Renal cortical epithelial cell (primary cell): ENCODE measurements around the gene ARHGAP31. TPM values are rescaled to one million over a fixed set of nuclear protein-coding genes. Genes with fewer than 3 reads are reported as not detected.

ENCODE experiments used
- DNase-seq: peaks from one replicate; pipeline ENCODE4 v3.0.0-alpha.2; 2011; ENCODE audit warnings: low read depth
- total RNA-seq: library from RNA; depleted of rRNA; stranded (reverse); fragments of >200 nt; gene quantifications from 2 replicates; pipeline ENCODE4 v1.2.3, GENCODE V29; 2014

ARHGAP31 gene
- total RNA-seq, 1 donor from 2014 or later: 24.9 TPM

DNA sequence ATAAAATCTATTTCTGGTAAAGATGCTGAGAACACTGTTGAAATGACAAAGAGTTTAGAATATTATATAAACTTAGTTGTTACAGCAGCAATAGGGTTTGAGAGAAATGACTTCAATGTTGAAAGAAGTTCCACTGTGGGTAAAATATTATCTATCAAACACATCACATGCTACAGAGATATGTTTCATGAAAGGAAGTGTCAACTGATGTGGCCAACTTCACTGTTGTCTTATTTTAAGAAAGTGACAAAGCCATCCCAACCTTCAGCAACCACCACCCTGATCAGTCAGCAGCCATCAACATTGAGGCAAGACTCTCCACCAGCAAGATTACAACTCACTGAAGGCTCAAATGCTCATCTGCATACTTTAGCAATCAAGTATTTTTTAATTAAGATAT, 149.0 kb downstream of the ARHGAP31 start:
- no peak for DNase-seq

DNA sequence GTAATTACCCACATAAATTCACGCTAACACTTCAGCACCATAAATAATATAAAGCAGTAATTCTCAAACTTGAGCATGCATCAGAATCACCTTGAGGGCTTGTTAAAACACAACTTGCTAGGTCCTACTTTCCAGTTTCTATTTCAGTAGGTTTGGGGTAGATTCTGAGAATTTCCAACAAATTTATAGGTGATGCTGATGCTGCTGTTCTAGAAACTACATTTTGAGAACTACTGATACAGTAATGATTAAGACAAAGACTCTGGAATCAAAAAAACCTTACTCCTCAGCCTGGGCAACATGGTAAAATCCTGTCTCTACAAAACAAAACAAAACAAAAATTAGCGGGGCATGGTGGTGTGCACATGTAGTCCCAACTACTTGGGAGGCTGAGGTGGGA, 150.4 kb downstream of the ARHGAP31 start:
- DNase-seq: no peak

DNA sequence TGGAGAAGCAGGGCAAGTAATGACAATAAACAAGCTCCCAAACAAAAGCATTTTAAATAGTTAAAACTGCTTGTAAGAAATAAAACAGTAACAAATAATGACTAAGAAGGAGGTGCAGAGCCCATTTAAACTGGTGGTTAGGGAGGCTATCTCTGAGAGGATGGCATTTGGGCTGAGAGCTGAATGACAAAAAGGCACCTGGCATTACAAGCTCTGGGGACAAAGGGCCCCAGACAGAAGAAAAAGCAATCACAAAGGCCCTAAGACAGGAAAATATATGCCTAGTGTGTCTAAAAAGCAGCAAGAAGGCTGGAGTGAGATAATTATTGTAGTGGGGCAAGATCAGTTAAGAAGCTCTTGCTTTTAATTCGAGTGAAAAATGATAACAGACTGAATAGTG, 159.6 kb downstream of the ARHGAP31 start:
- no peak for DNase-seq

- no peak for DNase-seq
These were observed 162.3 kb downstream of the ARHGAP31 start for GRCh38 chr3:119456469-119456868.

DNA sequence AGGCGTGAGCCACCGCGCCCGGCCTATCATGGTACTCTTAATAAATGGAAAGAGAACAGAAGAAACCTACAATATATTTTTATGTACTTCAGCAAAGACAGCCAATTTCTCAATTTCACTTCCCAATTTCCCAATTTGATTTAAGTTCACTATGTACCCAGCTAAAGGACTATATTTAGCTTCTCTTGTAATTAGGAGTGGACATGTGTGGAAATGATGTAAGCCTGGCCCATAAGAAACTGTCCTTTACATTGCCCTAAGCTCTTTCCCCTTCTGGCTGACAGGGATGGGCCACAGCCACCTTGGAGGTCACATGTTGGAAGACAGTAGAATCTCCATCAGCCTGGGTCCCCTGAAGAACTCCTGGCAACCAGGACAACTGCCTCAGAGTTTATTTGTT, 163.1 kb downstream of the ARHGAP31 start:
- no peak for DNase-seq

DNA sequence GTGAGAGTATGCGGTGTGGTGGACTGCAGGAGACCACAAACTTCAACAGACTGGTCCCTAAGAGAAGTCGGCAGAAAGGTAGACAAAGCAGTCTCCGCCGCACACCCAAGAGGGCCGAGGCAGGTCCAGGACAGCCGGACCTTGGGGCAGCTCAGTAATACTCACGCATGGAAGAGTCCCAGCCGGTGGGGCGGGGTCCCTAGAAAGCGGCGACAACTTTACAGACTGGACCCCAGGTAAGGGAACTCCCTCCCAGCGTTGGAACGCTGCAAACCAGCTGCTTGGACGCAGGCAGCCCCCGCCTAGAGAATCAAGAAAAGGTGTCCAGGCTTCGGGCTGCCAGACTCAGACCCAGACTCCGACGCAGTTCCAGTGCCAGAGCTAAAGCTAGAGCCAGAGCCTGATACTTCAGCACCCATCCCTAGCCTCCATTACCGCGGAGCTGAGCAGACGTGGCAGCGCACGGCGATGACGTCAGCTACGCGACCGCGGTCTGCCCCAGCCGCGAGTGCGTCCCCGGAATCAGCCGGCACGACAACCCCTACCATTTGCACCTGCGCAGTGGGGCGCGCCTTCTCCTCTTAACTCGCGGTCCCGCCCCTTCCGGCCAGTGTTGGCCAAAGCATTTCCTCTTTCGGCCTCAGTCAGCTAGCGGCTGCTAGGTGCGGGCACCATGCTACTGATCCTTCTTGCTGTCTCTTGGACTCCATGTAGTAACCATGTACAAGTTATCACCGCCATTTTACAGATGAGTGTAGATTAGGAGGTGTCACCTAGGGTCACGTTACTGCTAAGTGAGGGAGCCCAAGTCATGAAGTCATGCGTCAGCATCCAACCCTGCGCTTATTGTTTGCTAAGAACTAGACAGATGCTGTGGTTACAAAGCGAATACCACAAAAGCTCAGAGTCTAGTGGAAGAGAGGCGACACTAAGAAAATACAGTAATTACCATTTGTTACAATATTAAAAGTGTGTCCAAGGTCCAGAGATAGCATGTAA, 169.3 kb downstream of the ARHGAP31 start, which contains the start of gene TMEM39A:
Gene TMEM39A (minus strand): TSS at position 445 of the 999 bp plus-strand sequence. CDS start 1,541 bp downstream, outside the sequence.
- DNase-seq: peak; percentile 91

DNA sequence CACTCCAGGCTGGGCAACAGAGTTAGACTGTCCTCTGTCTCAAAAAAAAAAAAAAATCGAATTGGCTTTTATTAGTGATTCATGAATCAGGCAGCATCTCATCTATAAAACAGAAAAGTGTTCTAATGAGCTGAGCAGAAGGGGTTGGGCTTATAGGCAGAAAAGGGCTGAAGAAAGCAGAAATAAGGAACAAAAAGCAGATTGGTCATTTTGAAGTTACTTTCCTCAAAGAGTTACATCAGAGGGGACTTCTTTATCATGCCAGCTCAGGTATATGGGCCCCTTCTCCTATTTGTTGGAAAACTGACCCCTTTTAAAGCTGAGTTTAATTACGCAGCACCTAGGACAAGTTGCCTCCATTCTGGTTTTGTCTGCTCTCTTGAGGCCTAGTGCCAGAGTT, 173.9 kb downstream of the ARHGAP31 start:
- DNase-seq: no peak

DNA sequence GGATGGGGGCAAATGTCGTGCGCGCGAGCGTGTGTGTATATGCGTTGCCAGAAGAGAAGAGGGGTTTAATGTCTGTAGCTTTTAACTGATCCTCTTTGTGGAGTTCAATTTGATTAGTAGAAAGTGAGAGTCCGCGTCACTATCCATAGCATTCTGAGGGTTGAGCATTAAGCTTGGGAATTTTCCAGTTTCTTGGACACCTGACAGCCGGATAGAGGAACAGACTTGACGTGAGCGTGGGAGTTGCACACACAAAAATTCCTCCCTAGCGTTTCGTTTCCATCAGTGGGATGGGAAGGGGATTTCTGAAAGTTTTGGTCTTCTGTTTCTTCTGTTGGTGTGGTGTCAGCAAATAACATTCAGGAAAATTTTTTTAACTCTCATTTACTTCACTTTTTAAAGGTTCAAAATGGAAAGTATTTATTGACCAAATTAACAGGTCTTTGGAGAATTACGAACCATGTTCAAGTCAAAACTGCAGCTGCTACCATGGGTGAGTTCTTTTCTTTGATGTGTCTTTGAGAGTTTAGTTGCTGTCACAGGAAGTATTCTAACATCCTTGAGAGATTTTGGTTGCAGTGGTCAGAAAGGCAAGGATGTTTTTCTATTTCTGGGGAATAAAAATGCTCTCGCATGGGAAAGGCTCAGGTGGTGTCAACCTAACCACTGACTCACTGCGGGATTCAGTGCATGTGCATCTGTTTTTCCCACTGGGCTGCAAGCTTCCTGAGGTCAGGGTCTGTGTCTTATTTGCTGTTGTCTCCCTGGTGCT, 175.4 kb downstream of the ARHGAP31 start:
- peak; percentile 22 for DNase-seq

Other genes with a start within 250 kb of the ARHGAP31 start
- gene TEX55, start 148.2 kb upstream of the ARHGAP31 start, total RNA-seq: not detected in 2 replicates
- gene UPK1B, start 120.8 kb upstream of the ARHGAP31 start, total RNA-seq: 1.9 and 33.7 TPM in 2 replicates
- gene B4GALT4, start 53.5 kb upstream of the ARHGAP31 start, total RNA-seq: 25.9 and 35.9 TPM in 2 replicates
- 30.0 and 36.1 TPM in 2 replicates for gene TMEM39A, start 169.2 kb downstream of the ARHGAP31 start, total RNA-seq
- gene POGLUT1, start 174.6 kb downstream of the ARHGAP31 start, total RNA-seq: 14.8 and 25.2 TPM in 2 replicates
- 57.7 and 79.2 TPM in 2 replicates for gene TIMMDC1, start 204.2 kb downstream of the ARHGAP31 start, total RNA-seq